ENCODE results near the gene OBSL1.

OBSL1 gene

DNA sequence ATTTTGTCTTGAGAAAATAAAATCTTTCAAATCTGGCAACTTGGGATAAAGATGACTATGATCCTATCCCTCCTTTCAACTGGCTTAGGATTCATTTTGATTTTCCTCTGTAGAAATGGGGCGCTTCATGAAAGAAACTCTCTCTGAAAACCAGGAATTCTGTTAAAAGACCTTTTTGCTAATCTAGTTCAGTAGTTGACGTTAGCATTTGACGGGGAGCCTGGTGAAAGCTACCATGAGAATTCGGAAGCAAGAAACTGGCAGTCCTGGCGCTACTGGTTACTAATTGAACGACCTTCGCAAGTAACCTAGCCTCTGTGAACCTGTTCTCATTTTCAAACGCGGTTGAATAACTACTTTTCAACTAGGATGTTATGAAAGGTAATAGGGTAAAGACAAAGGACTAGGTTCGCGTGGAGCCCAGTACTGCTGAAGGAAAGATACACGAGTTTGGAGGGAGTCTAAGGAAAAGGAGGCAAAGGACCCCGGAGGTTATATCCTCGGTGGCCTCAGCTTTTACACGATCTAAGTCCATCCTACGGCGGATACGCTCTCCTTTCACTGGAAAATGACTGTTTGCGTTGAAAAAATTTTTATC, 25.7 kb upstream of the OBSL1 start:
- no peak for DNase-seq (ENCODE audit: low spot score)

DNA sequence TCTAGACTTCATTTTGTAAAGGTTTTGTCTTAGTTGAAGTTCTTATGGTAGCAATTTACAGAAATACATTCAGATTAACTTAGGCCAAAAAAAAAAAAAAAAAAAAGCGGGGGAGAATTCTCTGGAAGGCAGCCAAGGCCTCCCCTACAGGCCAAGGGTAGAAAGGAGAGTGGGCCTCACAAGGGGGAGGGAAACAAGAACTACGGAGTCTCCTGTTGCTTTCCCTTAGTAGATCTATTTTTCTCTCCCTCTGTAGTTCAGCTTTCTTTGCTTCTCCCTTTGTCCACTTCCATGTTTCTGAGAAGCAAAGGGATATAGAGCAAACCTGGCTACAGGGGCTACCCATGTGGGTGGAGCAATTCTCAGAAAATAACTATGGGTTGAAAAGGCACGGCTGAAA, 23.9 kb upstream of the OBSL1 start:
- DNase-seq (ENCODE audit: low spot score) = no peak

DNA sequence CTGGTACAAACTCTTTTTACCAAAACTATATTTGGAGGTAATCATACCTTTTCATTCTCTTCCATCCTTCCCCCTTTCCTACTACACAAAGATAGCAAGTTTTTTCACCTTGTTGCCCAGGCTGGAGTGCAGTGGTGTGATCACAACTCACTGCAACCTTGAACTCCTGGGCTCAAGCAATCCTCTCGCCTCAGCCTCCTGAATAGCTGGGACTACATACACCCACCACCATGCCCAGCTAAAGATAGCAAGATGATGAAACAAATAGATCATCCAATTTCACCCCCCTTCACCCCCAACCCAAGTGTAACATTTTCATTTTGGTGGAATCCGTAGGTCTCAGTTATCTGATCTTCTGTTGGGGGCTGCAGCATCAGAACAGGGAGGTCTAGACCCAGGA, 21.8 kb upstream of the OBSL1 start:
- DNase-seq (ENCODE audit: low spot score) = no peak

DNA sequence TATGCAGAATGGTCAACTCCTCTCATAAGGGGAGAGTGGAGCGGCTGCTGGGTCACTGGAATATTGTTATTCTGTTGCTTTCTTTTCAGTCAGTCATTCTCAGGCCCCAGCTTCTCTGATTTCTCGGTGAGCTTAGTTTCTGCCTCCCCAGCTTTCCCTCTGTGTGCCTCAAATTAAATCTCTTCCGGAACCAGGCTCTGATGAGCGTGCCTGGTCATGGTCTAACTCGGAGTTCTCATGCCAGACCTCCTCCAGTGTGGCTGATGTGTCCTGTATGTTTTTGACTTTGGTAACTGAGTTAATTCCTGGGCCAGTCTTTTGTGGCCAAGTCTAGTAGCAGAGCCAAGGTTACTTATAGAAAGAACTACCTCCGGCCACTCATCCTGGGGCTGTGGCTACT, 21.4 kb upstream of the OBSL1 start:
- no peak for DNase-seq (ENCODE audit: low spot score)

DNA sequence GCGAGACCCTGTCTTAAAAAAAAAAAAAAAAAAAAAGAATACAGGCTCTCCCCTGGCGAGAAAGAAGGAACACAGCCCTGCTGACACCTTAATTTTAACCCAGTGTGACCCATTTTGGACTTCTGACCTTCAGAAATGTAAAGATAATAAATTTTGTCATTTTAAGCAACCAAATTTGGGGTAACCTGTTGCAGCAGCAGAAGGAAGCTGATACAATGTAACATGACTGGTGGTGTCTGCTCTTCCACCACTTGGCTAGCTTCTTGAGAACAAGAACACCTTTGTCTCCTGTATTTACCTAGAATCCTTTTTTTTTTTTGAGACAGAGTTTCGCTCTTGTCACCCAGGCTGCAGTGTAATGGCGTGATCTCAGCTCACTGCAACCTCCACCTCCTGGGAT, 19.8 kb upstream of the OBSL1 start:
- no peak for DNase-seq (ENCODE audit: low spot score)

DNA sequence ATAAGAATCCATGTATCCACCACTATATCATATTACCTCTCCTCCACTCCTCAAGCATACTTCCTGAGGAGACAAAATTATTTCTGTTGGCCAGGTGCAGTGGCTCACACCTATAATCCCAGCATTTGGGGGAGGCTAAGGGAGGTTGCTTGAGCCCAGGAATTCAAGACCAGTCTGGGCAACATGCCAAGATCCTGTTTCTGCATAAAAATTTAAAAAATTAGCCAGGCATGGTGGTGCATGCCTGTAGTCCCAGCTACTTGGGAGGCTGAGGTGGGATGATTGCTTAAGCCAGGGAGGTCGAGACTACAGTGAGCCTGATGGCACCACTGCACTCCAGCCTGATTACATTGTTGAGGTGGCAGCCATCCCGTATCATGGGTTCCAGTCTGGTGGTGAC, 10.0 kb upstream of the OBSL1 start:
- no peak for DNase-seq (ENCODE audit: low spot score)

DNA sequence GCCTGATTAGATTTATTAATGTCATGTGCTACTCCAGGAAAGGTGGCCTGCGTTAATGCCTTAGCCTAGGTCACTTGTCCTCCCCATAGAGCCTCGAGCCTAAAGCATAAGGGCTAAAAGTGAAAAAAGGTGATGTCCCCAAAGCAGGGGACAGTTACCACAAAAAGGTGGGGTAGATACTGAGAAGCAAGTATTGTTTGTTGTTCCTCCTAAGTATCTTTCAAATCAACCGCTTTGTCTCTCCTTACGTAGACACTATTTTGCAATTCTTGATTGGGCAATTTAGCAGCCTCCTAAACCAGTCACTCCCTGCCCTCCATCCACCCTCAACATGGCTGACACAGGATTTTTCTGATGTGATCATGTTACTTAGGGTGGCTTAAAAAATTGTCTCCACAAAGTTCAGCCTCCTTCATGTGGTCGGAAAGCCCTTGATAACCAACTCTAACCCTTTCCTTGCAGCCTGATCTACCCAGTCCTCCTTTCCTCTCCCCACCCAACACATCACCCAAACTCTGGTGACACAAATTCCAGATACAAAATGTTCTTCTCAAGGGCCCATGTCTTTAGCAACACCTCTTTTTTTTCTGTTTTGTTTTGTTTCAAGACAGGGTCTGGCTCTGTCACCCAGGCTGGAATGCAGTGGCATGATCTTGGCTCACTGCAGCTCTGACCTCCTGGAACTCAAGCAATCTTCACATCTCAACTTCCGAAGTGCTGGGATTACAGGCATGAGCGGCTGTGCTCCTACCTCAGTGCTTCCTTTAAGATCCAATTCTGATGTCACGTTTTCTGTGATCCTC, 7.7 kb upstream of the OBSL1 start:
- DNase-seq (ENCODE audit: low spot score) = no peak

DNA sequence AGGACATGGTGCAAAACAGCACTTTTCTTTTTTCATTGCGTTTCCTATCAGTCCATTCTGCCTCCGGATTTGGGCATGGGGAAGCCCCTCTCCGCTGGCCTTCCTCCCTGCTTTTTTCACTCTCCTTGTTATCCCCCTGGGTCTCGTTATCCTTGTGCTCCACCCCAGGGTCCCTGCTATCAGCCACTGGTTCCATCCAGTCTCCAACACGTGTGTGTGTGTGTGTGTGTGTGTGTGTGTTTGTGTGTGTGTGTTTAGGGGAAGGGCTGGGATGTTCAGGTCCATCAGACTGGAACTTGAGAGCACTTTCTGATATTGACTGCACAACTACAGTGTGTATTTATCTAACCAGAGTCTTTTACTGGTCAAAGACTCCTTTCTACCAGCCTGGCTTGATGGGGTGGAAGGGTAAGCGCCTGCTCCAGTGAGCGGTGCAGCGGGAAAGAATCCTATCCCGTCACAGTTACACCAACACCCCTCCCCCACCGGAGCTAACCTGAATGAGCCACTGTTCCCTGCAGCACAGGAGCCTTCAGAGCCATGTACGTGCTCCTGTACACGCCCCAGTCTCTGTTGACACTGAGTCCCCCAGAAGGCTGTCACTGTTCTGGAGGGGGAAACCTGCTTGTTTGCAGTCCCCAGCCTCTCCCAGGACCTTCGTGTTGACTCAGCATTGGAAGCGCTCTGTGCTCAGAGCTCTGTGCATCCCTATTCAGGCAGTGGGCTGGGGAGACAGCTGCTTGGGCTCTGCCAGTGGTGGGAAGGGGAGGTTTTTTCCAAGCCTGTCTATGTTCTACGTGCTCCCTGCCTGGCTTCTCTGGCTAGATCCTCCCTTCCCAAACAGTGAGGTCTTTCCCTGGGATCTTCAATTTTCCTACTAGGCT, 5.4 kb upstream of the OBSL1 start:
- peak; percentile 57 for DNase-seq (ENCODE audit: low spot score)

DNA sequence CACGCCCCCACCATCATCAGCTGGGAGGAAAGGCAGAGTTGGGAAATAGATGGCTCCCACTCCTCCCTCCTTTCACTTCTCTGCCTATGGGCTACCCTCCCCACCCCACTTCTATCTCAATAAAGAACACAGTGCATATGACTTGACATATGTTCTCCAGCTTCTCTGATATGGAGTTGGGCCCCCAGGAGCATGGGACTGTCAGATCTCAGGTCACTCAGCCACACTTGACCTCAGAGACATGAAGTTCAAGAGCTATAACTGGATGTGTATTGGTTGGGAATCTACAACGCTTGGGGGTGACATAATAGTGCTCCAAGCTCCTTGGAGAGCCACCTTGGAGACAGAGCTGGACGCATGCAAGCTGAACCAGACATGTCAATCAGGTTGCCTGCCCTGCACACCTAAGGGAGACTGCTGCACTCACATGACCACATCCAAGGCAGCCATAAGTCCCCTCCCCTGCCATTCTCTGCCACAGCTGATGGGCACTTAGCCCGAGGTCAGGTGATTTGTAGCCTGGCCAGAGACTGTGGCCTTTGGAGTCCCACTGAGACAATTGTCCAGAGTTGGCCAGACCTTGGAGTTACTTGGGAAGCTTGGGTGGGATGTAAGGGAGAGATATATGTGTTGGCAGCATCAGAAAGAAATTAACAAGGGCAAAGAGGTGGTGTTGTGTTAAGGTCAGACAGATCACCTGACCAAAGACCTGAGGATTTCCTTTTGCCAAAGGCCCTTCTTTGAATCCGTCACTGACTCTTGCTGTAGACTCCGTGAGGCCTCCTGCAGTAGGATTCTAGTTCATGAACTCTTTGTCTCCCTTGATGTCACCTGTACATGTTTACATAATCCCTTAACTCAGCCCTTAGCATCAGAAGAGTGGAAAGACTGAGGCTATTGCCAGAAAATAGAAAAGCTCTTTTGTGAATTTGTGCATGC, 4.5 kb upstream of the OBSL1 start:
- DNase-seq (ENCODE audit: low spot score) = no peak

DNA sequence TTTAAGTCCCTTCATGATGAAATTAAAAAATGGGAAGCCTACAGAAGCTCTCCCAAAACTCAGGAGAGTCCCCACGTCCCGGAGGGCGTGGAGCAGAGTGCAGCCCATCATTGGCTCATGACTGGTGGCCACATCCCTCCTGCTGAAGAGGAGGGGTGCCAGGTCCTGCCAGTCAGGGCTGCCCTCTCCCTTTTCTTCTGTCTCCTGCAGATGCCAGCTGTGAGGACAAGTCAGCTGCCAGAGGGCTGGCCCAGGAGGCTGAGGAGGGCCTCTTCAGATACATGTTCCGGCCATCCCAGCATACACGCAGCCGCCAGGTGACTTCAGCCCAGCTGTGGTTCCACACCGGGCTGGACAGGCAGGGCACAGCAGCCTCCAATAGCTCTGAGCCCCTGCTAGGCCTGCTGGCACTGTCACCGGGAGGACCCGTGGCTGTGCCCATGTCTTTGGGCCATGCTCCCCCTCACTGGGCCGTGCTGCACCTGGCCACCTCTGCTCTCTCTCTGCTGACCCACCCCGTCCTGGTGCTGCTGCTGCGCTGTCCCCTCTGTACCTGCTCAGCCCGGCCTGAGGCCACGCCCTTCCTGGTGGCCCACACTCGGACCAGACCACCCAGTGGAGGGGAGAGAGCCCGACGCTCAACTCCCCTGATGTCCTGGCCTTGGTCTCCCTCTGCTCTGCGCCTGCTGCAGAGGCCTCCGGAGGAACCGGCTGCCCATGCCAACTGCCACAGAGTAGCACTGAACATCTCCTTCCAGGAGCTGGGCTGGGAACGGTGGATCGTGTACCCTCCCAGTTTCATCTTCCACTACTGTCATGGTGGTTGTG, 3.4 kb upstream of the OBSL1 start:
- no peak for DNase-seq (ENCODE audit: low spot score)

DNA sequence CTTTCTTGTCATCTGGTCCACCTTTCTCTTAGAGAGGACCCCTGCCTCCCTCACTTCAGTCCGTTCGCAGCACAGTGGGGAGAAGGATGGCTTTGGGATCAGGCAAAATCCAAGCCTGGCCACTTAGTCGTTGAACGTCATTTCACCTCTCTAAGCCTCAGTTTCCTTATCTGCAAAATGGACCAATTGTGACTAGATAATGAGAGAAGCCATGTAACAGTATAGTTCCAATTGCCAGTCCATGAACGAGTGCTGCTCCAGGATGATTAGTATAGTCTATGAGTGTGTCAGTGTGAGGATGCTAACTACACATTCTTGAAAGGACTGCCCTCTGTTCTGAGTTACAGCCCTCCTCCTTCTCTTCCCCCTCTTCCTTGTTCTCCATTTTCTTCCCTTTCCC, 1.8 kb upstream of the OBSL1 start:
- no peak for DNase-seq (ENCODE audit: low spot score)

DNA sequence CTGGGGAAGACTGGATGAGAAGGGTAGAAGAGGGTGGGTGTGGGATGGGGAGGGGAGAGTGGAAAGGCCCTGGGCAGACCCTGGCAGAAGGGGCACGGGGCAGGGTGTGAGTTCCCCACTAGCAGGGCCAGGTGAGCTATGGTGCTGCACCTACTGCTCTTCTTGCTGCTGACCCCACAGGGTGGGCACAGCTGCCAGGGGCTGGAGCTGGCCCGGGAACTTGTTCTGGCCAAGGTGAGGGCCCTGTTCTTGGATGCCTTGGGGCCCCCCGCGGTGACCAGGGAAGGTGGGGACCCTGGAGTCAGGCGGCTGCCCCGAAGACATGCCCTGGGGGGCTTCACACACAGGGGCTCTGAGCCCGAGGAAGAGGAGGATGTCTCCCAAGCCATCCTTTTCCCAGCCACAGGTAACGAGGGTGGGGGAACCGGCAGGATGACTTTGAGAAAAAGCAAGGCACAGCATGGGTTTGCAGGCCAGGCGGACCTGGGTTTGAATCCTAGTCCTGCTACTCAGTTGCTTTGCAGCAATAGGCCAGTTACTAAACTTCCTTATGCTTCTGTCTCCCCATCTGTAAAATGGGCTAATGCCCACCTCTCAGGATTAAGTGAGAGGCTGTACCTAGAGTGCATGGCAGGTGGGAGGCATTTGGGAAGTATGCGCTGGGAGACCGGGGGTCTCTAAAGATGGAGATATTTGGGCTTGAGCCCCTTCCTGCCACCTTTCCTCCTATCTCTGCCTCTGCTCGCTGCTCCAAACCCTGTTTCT, 1.1 kb upstream of the OBSL1 start, which contains the start of gene INHA:
TSS of gene INHA (plus strand) at position 74 of the 765 bp plus-strand sequence. CDS start at position 139, 65 bp downstream.
- no peak for DNase-seq (ENCODE audit: low spot score)

DNA sequence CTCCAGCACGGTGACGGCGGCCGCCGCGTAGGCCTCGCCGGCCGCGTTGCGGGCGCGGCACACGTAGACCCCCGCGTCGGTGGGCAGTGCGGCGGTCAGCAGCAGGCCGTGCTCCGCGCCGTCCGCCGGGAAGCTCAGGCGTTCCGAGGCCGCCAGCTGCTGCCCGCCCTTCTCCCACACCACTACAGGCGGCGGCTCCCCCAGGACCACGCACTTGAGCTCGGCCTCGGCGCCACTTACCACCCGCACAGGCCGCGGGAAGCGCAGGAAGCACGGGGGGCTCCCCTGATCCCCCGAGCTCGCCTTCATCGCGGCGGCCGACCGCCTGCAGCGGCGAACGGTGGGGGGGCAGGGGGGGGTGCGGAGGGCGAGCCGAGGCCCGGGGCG, 422 bp downstream of the OBSL1 start:
- peak; percentile 35 for DNase-seq (ENCODE audit: low spot score)

DNA sequence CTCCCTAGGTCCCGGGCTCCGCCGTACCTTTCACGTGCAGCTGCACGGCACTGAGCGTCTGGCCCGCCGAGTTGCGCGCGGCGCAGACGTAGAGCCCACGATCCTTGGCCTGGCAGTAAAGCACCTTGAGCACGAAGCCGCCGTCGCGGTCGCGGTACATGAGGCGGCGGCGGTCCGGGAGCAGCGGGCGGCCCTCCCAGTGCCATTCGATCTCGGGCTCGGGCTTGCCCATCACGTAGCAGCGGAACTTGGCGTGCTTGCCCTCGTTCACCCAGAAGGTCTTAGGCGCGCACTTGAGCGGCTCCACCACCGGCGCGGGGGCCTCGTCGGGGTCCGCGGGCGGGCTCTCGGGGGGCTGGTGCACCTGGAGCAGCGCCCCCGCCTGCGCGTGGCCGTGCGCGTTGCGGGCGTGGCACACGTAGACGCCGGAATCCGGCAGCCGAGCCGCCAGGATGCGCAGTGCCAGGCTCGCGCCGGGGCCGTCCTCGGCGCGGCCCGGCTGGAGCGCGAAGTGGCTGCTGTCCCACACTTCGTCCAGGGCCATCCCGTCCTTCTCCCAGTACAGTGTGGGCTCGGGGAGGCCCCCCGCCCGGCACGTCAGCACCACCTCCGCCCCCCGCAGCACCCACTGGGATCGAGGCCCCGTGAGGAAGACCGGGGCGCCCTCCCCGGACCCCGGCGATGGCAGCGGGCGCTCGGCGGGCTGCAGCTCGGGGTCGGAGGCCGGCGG, 980 bp downstream of the OBSL1 start:
- peak; percentile 73 for DNase-seq (ENCODE audit: low spot score)

DNA sequence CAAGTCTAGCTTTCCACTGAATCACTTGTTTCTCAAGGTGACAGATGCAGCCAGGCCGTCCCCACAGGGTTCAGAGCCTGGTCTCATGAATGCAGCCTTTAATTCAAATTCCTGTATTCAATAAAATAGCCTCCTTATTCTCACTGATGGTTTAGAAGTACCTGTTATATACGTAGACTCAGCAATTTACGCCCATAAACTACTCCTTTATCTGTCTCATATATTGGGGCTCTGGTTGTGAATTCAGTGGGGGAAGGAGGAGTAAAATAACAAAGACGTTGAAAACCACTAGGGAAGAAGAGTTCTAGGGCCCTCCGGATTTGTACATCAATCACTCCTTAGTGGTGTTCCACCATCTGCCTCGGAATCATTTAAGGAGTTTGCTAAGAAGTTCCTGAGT, 1.7 kb downstream of the OBSL1 start:
- DNase-seq (ENCODE audit: low spot score) = no peak

DNA sequence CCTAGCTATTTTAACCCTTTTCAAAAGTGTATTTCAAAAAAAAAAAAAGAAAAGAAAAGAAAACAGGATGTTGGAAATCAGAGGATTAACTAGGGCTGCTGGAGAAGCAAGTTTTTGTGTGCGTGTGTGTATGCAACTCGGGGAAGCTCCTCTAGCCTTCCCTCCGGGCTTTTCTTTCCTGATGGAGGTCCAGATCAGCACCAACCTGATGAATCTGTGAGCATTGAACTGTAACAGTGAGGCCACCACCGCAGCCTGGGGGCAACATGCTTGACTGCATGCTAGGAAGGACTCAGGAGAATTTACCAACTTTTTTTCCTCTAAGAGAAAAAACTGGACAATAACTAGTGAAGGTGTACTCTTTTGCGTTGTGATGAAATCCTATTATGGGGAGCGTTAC, 2.3 kb downstream of the OBSL1 start:
- no peak for DNase-seq (ENCODE audit: low spot score)

DNA sequence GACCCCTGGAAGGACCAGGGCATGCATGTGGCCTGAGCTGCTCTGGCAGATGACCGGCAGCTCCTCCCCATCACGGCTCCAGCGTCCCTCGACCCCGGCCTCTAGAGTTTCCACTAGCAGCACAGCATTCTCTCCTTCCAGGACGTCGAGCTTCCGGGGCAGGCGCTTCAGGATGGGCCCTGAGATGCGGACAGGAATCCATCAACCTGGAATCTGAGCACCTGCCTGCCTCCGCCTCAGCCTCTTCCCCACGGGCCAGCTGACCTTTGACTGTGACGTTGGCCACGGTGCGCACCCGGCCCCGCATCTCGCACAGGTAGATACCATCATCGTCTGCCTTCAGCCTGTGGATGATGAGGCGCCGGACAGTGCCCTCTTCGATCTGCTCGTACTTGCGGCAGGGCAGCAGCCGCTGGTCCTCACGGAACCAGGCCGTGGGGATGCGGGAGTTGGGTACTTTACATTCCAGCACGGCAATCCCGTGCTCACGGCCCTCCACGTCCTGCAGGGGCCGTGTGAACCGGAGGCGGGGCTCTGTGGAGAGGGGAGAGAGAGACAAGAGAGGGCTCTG, 3.5 kb downstream of the OBSL1 start:
- no peak for DNase-seq (ENCODE audit: low spot score)

DNA sequence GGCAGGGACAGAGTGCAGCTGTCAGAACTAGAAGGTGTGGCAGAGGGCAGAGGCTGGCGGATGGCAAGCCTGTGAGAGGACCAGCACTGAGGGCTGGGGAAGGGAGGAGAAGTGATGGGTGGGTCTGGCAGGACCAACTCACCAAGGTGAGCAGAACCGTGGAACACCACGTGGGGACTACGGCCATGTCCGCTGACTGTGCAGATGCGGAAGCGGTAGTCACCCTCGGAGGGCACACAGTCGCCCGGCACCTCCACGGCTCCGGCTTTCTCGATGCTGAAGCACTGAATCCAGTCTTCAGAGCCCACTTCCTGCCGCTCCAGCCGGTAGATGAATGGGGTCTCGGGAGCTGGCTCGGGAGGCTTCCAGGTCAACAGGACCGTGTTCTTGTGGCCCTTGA, 4.2 kb downstream of the OBSL1 start:
- DNase-seq (ENCODE audit: low spot score) = no peak

DNA sequence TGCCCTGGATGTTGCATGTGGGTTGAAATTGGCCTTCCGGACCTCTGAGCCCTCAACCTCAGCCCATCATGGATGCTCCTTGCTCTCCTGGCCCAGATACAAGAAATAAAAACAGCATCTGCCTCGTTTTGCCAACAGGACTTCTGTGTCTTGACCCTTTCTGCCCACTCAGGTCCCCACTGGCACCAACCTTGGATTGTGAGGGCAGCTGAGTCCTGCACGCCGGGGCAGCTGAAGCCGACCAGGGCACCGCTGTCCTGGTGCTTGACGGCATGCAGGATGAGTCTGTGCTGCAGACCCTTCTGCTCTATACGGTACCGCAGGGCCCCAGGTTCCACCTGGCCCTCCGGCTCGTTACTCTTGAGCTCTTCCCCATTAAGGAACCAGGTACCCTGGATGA, 4.7 kb downstream of the OBSL1 start:
- DNase-seq (ENCODE audit: low spot score) = no peak

Measured in iPS-NIHi11 (cell line).